Measurements from ENCODE around the gene LACTBL1. TPM values are rescaled to one million over a fixed set of nuclear protein-coding genes. Genes with fewer than 3 reads are reported as not detected.

The LACTBL1 gene
- total RNA-seq, 1 experiment from 2014 or later, result 0.28 TPM

DNA sequence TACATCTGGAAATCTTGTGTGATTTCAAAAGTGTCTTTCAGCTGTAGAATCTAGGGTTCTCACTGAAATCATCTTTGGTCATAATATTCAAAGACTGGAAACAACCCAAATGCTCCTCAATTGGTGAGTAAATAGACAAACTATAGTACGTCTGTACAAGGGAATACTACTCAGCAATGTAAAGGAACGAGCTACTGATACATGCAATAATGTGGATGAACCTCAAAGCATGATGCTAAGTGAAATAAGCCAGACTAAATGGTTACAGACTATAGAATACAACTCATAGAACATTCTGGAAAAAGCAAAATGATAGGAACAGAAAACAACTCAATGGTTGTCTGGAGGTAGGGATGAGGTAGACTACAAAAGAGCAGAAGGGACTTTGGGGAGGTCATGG lies 2.6 kb downstream of the LACTBL1 start:
- H3K9me3 ChIP-seq (ENCODE audit: insufficient read depth, low read depth), result no peaks in the 10 kb centered on the region
- peaks cover 18% of the 10 kb centered on the region; the same call in 1 of the 2 replicates for H3F3A ChIP-seq (ENCODE audit: insufficient read depth, low read depth)
- no peaks in the 10 kb centered on the region for H4K20me1 ChIP-seq (ENCODE audit: insufficient read depth)
- POLR2A ChIA-PET (ENCODE audit: unreplicated experiment), result no interaction called here
- no peak overlapping the region for H2AFZ ChIP-seq
- peaks cover 18% of the 10 kb centered on the region for H3K4me1 ChIP-seq (replicated peaks; ENCODE audit: insufficient read depth)
- H3K36me3 ChIP-seq (ENCODE audit: low read depth), result no peaks in the 10 kb centered on the region
- no peak for TF ChIP-seq CTCF (conservative IDR thresholded peaks at IDR 0.05)
- TF ChIP-seq EZH2 (IDR thresholded peaks at IDR 0.05; ENCODE audit: low read depth), result no peak
- no TSS peak for BruUV-seq (replicated peaks)
- no peak for DNase-seq
- intact Hi-C loops (cut with micrococcal nuclease; ENCODE audit: unreplicated experiment), result no loop called here
- no peak overlapping the region for H3K4me2 ChIP-seq
- H3K4me3 ChIP-seq, result no peak overlapping the region
- CTCF ChIA-PET, result interaction anchor here (0.6 kb wide), 1 partner anchor 103 kb away, joined by 4 read pairs; no protein-coding TSS in a partner anchor
- H3K79me2 ChIP-seq (ENCODE audit: low read depth), result no peaks in the 10 kb centered on the region
- H3K27me3 ChIP-seq (ENCODE audit: insufficient read depth, low read depth), result no peaks in the 10 kb centered on the region
- no peak overlapping the region for H3K27ac ChIP-seq
- H3K9me2 ChIP-seq (ENCODE audit: insufficient read depth), result no peaks in the 10 kb centered on the region

GRCh38 chr1:22969304-22969709 lies 3.4 kb downstream of the LACTBL1 start:
- no peak overlapping the region for H3K27ac ChIP-seq
- no TSS peak for BruUV-seq (replicated peaks)
- peaks cover 18% of the 10 kb centered on the region for H3K4me1 ChIP-seq (replicated peaks; ENCODE audit: insufficient read depth)
- ChIA-PET CTCF (no interaction called here), POLR2A (ENCODE audit: unreplicated experiment) (no interaction called here)
- no peaks in the 10 kb centered on the region for H4K20me1 ChIP-seq (ENCODE audit: insufficient read depth)
- H3K79me2 ChIP-seq (ENCODE audit: low read depth), result no peaks in the 10 kb centered on the region
- no peak for DNase-seq
- H3K36me3 ChIP-seq (ENCODE audit: low read depth), result no peaks in the 10 kb centered on the region
- H3K9me3 ChIP-seq (ENCODE audit: insufficient read depth, low read depth), result no peaks in the 10 kb centered on the region
- no peak overlapping the region for H3K4me2 ChIP-seq
- no peaks in the 10 kb centered on the region for H3K9me2 ChIP-seq (ENCODE audit: insufficient read depth)
- H2AFZ ChIP-seq, result no peak overlapping the region
- intact Hi-C loops (cut with micrococcal nuclease; ENCODE audit: unreplicated experiment), result no loop called here
- H3F3A ChIP-seq (ENCODE audit: insufficient read depth, low read depth), result peaks cover 18% of the 10 kb centered on the region; the same call in 1 of the 2 replicates
- H3K27me3 ChIP-seq (ENCODE audit: insufficient read depth, low read depth), result no peaks in the 10 kb centered on the region
- TF ChIP-seq CTCF (conservative IDR thresholded peaks at IDR 0.05) (no peak), EZH2 (IDR thresholded peaks at IDR 0.05; ENCODE audit: low read depth) (no peak)
- no peak overlapping the region for H3K4me3 ChIP-seq

- TF ChIP-seq EZH2 (IDR thresholded peaks at IDR 0.05; ENCODE audit: low read depth) (no peak), CTCF (conservative IDR thresholded peaks at IDR 0.05) (no peak)
- no peak overlapping the region for H3K4me2 ChIP-seq
- H3K9me2 ChIP-seq (ENCODE audit: insufficient read depth), result no peaks in the 10 kb centered on the region
- intact Hi-C loops (cut with micrococcal nuclease; ENCODE audit: unreplicated experiment), result no loop called here
- H3F3A ChIP-seq (ENCODE audit: insufficient read depth, low read depth), result peaks cover 18% of the 10 kb centered on the region; the same call in 1 of the 2 replicates
- H3K36me3 ChIP-seq (ENCODE audit: low read depth), result no peaks in the 10 kb centered on the region
- H4K20me1 ChIP-seq (ENCODE audit: insufficient read depth), result no peaks in the 10 kb centered on the region
- H3K4me1 ChIP-seq (replicated peaks; ENCODE audit: insufficient read depth), result peaks cover 18% of the 10 kb centered on the region
- no peak overlapping the region for H3K27ac ChIP-seq
- no TSS peak for BruUV-seq (replicated peaks)
- H2AFZ ChIP-seq, result no peak overlapping the region
- POLR2A ChIA-PET (ENCODE audit: unreplicated experiment), result no interaction called here
- H3K79me2 ChIP-seq (ENCODE audit: low read depth), result no peaks in the 10 kb centered on the region
- no peak for DNase-seq
- H3K27me3 ChIP-seq (ENCODE audit: insufficient read depth, low read depth), result no peaks in the 10 kb centered on the region
- no peaks in the 10 kb centered on the region for H3K9me3 ChIP-seq (ENCODE audit: insufficient read depth, low read depth)
- CTCF ChIA-PET, result no interaction called here
- no peak overlapping the region for H3K4me3 ChIP-seq
These were observed 4.8 kb downstream of the LACTBL1 start for GRCh38 chr1:22967833-22968232.
